IMR-90 (cell line): ENCODE data around the gene DAND5. TPM values are rescaled to one million over a fixed set of nuclear protein-coding genes. Genes with fewer than 3 reads are reported as not detected.
A peak's percentile ranks its signal among the peaks of the same experiment; 100 is the strongest.

Source experiments
- ATAC-seq: fragments of 200-7000 bp; cut with Tn5 transposase; 2 replicates; pipeline ENCODE4 v1.9.1; 2020; ENCODE audit warnings: low read depth, mild to moderate bottlenecking, moderate library complexity
- BruUV-seq: library from RNA; stranded (reverse); fragments of 400-500 nt; replicated peaks from 2 replicates; lab custom pipeline; 2021; lab: Mats Ljungman, UMichigan
- CTCF ChIA-PET: fragments of 300-600 bp; formaldehyde crosslinking; extraction: SDS; loops from one replicate; lab custom pipeline; 2021; ENCODE audit warnings: antibody characterized with exemption; lab: Yijun Ruan, JAX
- POLR2A ChIA-PET: fragments of 300-600 bp; sonication (Branson Sonifier 250); formaldehyde crosslinking; loops from one replicate; lab custom pipeline; 2022; ENCODE audit warnings: antibody characterized with exemption; ENCODE audit not compliant: unreplicated experiment; lab: Charles Lee
- DNase-seq: peaks from one replicate; pipeline ENCODE4 v3.0.0; 2013
- H2AFZ ChIP-seq: replicated peaks from 2 replicates; pipeline ENCODE3; 2013; ENCODE audit warnings: low read length, mild to moderate bottlenecking; ENCODE audit not compliant: poor library complexity
- H2AK5ac ChIP-seq: 2 replicates; pipeline ENCODE4 v1.6.1; 2013; ENCODE audit warnings: low read depth, low read length, inconsistent platforms
- H2AK9ac ChIP-seq: replicated peaks from 2 replicates; pipeline ENCODE3; 2013; ENCODE audit warnings: mild to moderate bottlenecking, low read depth, low read length, moderate library complexity; ENCODE audit not compliant: poor library complexity
- H2BK120ac ChIP-seq: 2 replicates; pipeline ENCODE4 v1.6.1; 2013; ENCODE audit warnings: low read depth, low read length, inconsistent platforms
- H2BK15ac ChIP-seq: 3 replicates; pipeline ENCODE4 v1.6.1; 2013; ENCODE audit warnings: low read depth, low read length, inconsistent platforms
- H2BK20ac ChIP-seq: 2 replicates; pipeline ENCODE4 v1.6.1; 2013; ENCODE audit warnings: low read depth, mild to moderate bottlenecking, inconsistent platforms, low read length, moderate library complexity
- H2BK5ac ChIP-seq: 2 replicates; pipeline ENCODE4 v1.6.1; 2013; ENCODE audit warnings: mild to moderate bottlenecking, low read depth, low read length, inconsistent platforms; ENCODE audit not compliant: poor library complexity, severe bottlenecking
- H3K14ac ChIP-seq: replicated peaks from 2 replicates; pipeline ENCODE4 v1.6.1; 2013; ENCODE audit warnings: low read depth, low read length, inconsistent platforms
- H3K18ac ChIP-seq: 2 replicates; pipeline ENCODE4 v1.6.1; 2013; ENCODE audit warnings: low read depth, low read length, control low read depth
- H3K23ac ChIP-seq: 2 replicates; pipeline ENCODE4 v1.6.1; 2013; ENCODE audit warnings: low read depth, low read length, inconsistent platforms
- H3K27ac ChIP-seq: 2 replicates; pipeline ENCODE4 v1.5.1; 2013; ENCODE audit warnings: mild to moderate bottlenecking, control low read depth, low read length; ENCODE audit not compliant: insufficient read depth
- H3K27me3 ChIP-seq: 2 replicates; pipeline ENCODE4 v1.6.1; 2013; ENCODE audit warnings: low read length; ENCODE audit not compliant: control insufficient read depth, insufficient read depth
- H3K36me3 ChIP-seq: 2 replicates; pipeline ENCODE4 v1.6.1; 2013; ENCODE audit warnings: low read length, mixed read lengths; ENCODE audit not compliant: control insufficient read depth, insufficient read depth
- H3K4ac ChIP-seq: 2 replicates; pipeline ENCODE4 v1.6.1; 2013; ENCODE audit warnings: low read depth, low read length, inconsistent platforms
- H3K4me1 ChIP-seq: 2 replicates; pipeline ENCODE4 v1.6.1; 2013; ENCODE audit warnings: low read length, mixed read lengths; ENCODE audit not compliant: control insufficient read depth, insufficient read depth
- H3K4me2 ChIP-seq: 2 replicates; pipeline ENCODE4 v1.6.1; 2013; ENCODE audit warnings: low read depth, mild to moderate bottlenecking, control low read depth, low read length, moderate library complexity
- H3K4me3 ChIP-seq: 2 replicates; pipeline ENCODE4 v1.5.1; 2013; ENCODE audit warnings: low read depth, mild to moderate bottlenecking, control low read depth, low read length, moderate library complexity; ENCODE audit not compliant: insufficient read depth
- H3K56ac ChIP-seq: 2 replicates; pipeline ENCODE4 v1.6.1; 2013; ENCODE audit warnings: low read length, inconsistent platforms; ENCODE audit not compliant: insufficient read depth; ENCODE audit errors: extremely low read depth
- H3K79me1 ChIP-seq, 2 experiments: 2 replicates each; pipeline ENCODE4 v1.6.1; 2013; ENCODE audit warnings: low read length in 2 of 2, inconsistent platforms in 1 of 2, low read depth in 1 of 2
- H3K9ac ChIP-seq: 2 replicates; pipeline ENCODE4 v1.6.1; 2013; ENCODE audit warnings: low read depth, low read length, control low read depth
- H3K9me1 ChIP-seq: 2 replicates; pipeline ENCODE4 v1.6.1; 2013; ENCODE audit warnings: low read length, inconsistent platforms; ENCODE audit not compliant: insufficient read depth
- H3K9me3 ChIP-seq: 2 replicates; pipeline ENCODE4 v1.6.1; 2013; ENCODE audit warnings: low read length; ENCODE audit not compliant: control insufficient read depth, insufficient read depth
- H4K20me1 ChIP-seq: 2 replicates; pipeline ENCODE4 v1.6.1; 2013; ENCODE audit warnings: low read length, inconsistent platforms; ENCODE audit not compliant: insufficient read depth
- H4K5ac ChIP-seq: 2 replicates; pipeline ENCODE4 v1.6.1; 2013; ENCODE audit warnings: mild to moderate bottlenecking, low read depth, low read length, control low read depth
- H4K8ac ChIP-seq, 2 experiments: 2 replicates each; pipeline ENCODE4 v1.6.1; 2013; ENCODE audit warnings: low read depth in 2 of 2, low read length in 2 of 2, control low read depth in 1 of 2, inconsistent platforms in 1 of 2
- H4K91ac ChIP-seq: 2 replicates; pipeline ENCODE4 v1.6.1; 2013; ENCODE audit warnings: low read depth, low read length, inconsistent platforms; ENCODE audit not compliant: insufficient read depth
- BHLHE40 ChIP-seq: fragments of 150-350 bp; IDR thresholded peaks from 2 replicates; pipeline ENCODE4 v1.6.1; 2016; ENCODE audit warnings: mild to moderate bottlenecking, low read depth, low read length
- CEBPB ChIP-seq: IDR thresholded peaks from 2 replicates; pipeline ENCODE4 v1.6.1; 2012; ENCODE audit warnings: low read depth, low read length, improper control_type of control experiment
- CHD1 ChIP-seq: IDR thresholded peaks from 2 replicates; pipeline ENCODE4 v1.6.1; 2012; ENCODE audit warnings: low read depth, low read length, improper control_type of control experiment
- ELK1 ChIP-seq: fragments of 150-350 bp; IDR thresholded peaks from 2 replicates; pipeline ENCODE4 v1.6.1; 2016; ENCODE audit warnings: low read depth, mild to moderate bottlenecking, low read length, moderate library complexity, borderline replicate concordance
- FOS ChIP-seq: fragments of 150-350 bp; IDR thresholded peaks from 2 replicates; pipeline ENCODE4 v1.6.1; 2016; ENCODE audit warnings: low read depth, low read length
- MAFK ChIP-seq: IDR thresholded peaks from 2 replicates; pipeline ENCODE4 v1.6.1; 2012; ENCODE audit warnings: low read depth, low read length, improper control_type of control experiment
- MAZ ChIP-seq: IDR thresholded peaks from 2 replicates; pipeline ENCODE4 v1.6.1; 2012; ENCODE audit warnings: low read depth, mild to moderate bottlenecking, low read length, improper control_type of control experiment, moderate library complexity, borderline replicate concordance
- MXI1 ChIP-seq: IDR thresholded peaks from 2 replicates; pipeline ENCODE4 v1.6.1; 2012; ENCODE audit warnings: low read depth, mild to moderate bottlenecking, low read length, moderate library complexity, borderline replicate concordance
- NFE2L2 ChIP-seq: fragments of 150-350 bp; IDR thresholded peaks from 2 replicates; pipeline ENCODE4 v1.6.1; 2016; ENCODE audit warnings: low read depth, mild to moderate bottlenecking, low read length
- POLR2A ChIP-seq: IDR thresholded peaks from 2 replicates; pipeline ENCODE4 v1.6.1; 2012; ENCODE audit warnings: mild to moderate bottlenecking, low read depth, low read length
- RAD21 ChIP-seq: IDR thresholded peaks from 2 replicates; pipeline ENCODE4 v1.6.1; 2012; ENCODE audit warnings: low read length, improper control_type of control experiment
- RCOR1 ChIP-seq: IDR thresholded peaks from 2 replicates; pipeline ENCODE4 v1.6.1; 2012; ENCODE audit warnings: mild to moderate bottlenecking, low read length, improper control_type of control experiment; ENCODE audit not compliant: insufficient replicate concordance
- RFX5 ChIP-seq: IDR thresholded peaks from 2 replicates; pipeline ENCODE4 v1.8.0; 2012; ENCODE audit warnings: low read depth, mild to moderate bottlenecking, low read length, moderate library complexity
- SMC3 ChIP-seq: fragments of 150-350 bp; IDR thresholded peaks from 2 replicates; pipeline ENCODE4 v1.6.1; 2016; ENCODE audit warnings: low read depth, mild to moderate bottlenecking, antibody characterized with exemption, low read length, moderate library complexity
- WGBS, 2 experiments: methylation state at CpG; one replicate each; pipeline versions ENCODE4 v1.1.5 to v1.1.7; 2013; ENCODE audit warnings: missing lambda C conversion rate in 2 of 2; ENCODE audit not compliant: insufficient read length in 1 of 2; ENCODE audit errors: extremely low coverage in 2 of 2; 5-methylcytosine and 5-hydroxymethylcytosine counted together
- dilution Hi-C: fragments of 300-500 bp; cut with HindIII; formaldehyde crosslinking; loops from one replicate; pipeline ENCODE4 v1.14.3; 2018; ENCODE audit warnings: low sequenced_read_pairs; ENCODE audit not compliant: unreplicated experiment
- in situ Hi-C: fragments of 300-500 bp; cut with MboI; formaldehyde crosslinking; loops from 3 replicates; pipeline ENCODE4 v1.14.3; 2019; ENCODE audit warnings: low sequenced_read_pairs, inconsistent platforms, mixed read lengths
- intact Hi-C: fragments of 100-400 bp; cut with micrococcal nuclease; formaldehyde crosslinking; loops from 2 replicates; pipeline ENCODE4 v1.10.0; 2022
- polyA plus RNA-seq, 3 experiments: library from polyadenylated mRNA; depleted of rRNA; stranded (reverse); fragments of >200 nt; gene quantifications; 2 replicates each; pipeline ENCODE4 v1.2.3, GENCODE V29; 2012; ENCODE audit warnings: low replicate concordance in 1 of 3
- total RNA-seq: library from RNA; depleted of rRNA; stranded (reverse); fragments of >200 nt; gene quantifications from 2 replicates; pipeline ENCODE4 v1.2.3, GENCODE V29; 2012
- TF ChIP-seq, protein P1 (sequence below): conservative IDR thresholded peaks from 2 replicates; pipeline ENCODE4 v1.5.1; 2012; ENCODE audit warnings: mild to moderate bottlenecking, low read depth, low read length, improper control_type of control experiment

Gene DAND5
- total and polyA plus RNA-seq, 2 of the 4 experiments (the other 2 are of a cell fraction), result 0.03 TPM; not detected in 1

DNA sequence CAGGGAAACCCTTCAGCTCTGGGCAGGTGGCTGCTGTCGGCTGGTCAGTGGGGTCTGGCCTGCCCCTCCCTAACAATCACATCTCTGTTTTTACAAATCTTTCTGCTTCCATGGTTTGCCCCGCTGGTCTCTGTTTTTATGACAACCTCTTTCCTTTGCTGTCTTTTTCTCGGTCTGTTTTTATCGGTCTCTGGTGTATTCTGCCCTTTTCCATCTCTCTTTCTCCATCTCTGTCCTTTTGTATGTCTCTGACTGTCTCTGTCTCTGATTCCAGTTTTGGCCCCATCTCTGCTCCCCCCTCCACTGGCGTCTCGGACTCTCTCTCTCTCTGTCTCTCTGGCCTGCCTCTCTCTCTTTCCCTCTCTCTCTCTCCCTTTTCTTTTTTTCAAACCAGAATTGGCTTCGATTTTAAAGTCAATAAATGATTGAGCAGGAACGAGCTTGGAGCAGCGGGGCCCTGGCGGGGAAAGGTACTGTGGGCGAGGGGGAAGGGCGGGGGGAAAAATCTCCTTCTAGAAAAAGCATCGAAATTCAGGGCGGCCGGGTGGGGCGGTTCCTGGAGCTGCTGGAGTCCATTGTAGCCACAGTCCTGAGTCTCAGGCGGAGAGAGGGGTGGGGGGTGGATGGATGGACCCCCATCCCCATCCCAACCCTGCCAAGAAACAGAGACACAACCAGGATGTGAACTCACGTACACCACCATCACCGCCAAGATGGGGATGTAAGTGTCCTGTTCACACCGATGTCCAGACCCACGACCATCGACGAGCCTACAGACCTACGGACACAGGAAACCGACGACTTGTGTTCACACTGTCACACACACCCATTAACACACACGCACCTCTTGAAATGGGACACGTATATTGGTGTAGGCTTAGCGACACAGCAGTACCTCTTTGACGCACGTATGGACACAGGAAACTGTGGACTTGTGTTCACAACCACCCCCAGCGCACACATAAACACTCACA is 28.9 kb downstream of the DAND5 start:
- Histone ChIP-seq H3K27me3 (no peaks in the 10 kb centered on the region), H3K14ac (no peak overlapping the region), H2BK15ac (no peak overlapping the region), H3K79me1 (peaks cover 26 to 70% of the 10 kb centered on the region in 2 experiments), H3K4ac (no peak overlapping the region), H2AK5ac (no peak overlapping the region), H2BK120ac (no peak overlapping the region), H3K4me3 (no peak overlapping the region), H4K20me1 (peaks cover 43% of the 10 kb centered on the region), H2BK20ac (no peak overlapping the region), H3K4me2 (no peak overlapping the region; the same call in 1 of the 2 replicates), H2AK9ac (no peak overlapping the region), H3K36me3 (peaks cover 15% of the 10 kb centered on the region), H3K27ac (no peak overlapping the region), H3K23ac (peak overlapping the region; percentile 3), H3K9me1 (peaks cover 17% of the 10 kb centered on the region), H3K56ac (no peak overlapping the region), H4K8ac (no peak overlapping the region), H3K9me3 (no peaks in the 10 kb centered on the region), H2AFZ (no peak overlapping the region), H2BK5ac (no peak overlapping the region), H4K91ac (no peak overlapping the region), H3K18ac (no peak overlapping the region), H4K5ac (no peak overlapping the region), H3K9ac (no peak overlapping the region), H3K4me1 (peaks cover 22% of the 10 kb centered on the region)
- intact Hi-C loops (loop anchor here (5.0 kb wide), 1 partner anchor 64 kb away; no protein-coding TSS in a partner anchor), dilution Hi-C loops (no loop called here), in situ Hi-C loops (loop anchor here (25.0 kb wide), 1 partner anchor 739 kb away; a partner anchor contains a TSS)
- BruUV-seq, result TSS peak; percentile 50
- DNase-seq (no peak), ATAC-seq (no peak)
- ChIA-PET POLR2A (no interaction called here), CTCF (no interaction called here)
- WGBS, 2 experiments, result 80% methylated on average over 10 of the region's 32 CpGs; no CpG with 5 or more reads in 1 of the 2 experiments
- no peak for TF ChIP-seq RCOR1
- TF ChIP-seq RAD21, result no peak
- TF ChIP-seq, protein P1, sequence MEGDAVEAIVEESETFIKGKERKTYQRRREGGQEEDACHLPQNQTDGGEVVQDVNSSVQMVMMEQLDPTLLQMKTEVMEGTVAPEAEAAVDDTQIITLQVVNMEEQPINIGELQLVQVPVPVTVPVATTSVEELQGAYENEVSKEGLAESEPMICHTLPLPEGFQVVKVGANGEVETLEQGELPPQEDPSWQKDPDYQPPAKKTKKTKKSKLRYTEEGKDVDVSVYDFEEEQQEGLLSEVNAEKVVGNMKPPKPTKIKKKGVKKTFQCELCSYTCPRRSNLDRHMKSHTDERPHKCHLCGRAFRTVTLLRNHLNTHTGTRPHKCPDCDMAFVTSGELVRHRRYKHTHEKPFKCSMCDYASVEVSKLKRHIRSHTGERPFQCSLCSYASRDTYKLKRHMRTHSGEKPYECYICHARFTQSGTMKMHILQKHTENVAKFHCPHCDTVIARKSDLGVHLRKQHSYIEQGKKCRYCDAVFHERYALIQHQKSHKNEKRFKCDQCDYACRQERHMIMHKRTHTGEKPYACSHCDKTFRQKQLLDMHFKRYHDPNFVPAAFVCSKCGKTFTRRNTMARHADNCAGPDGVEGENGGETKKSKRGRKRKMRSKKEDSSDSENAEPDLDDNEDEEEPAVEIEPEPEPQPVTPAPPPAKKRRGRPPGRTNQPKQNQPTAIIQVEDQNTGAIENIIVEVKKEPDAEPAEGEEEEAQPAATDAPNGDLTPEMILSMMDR, result no peak
- no peak for TF ChIP-seq CHD1
- no peak for TF ChIP-seq RFX5
- no peak for TF ChIP-seq ELK1
- TF ChIP-seq CEBPB, result no peak
- TF ChIP-seq NFE2L2, result no peak
- no peak for TF ChIP-seq POLR2A
- TF ChIP-seq MAZ, result no peak
- TF ChIP-seq BHLHE40, result no peak
- no peak for TF ChIP-seq MAFK
- TF ChIP-seq MXI1, result no peak
- TF ChIP-seq FOS, result no peak
- no peak for TF ChIP-seq SMC3
